Bronchial smooth muscle cell (primary cell): ENCODE measurements around the gene ATP10B. TPM values are rescaled to one million over a fixed set of nuclear protein-coding genes. Genes with fewer than 3 reads are reported as not detected.

Source experiments
- total RNA-seq: library from RNA; depleted of rRNA; stranded (reverse); fragments of >200 nt; gene quantifications from 2 replicates; pipeline ENCODE4 v1.2.1, GENCODE V29; 2014

ATP10B gene
- not detected in 2 replicates for total RNA-seq

DNA sequence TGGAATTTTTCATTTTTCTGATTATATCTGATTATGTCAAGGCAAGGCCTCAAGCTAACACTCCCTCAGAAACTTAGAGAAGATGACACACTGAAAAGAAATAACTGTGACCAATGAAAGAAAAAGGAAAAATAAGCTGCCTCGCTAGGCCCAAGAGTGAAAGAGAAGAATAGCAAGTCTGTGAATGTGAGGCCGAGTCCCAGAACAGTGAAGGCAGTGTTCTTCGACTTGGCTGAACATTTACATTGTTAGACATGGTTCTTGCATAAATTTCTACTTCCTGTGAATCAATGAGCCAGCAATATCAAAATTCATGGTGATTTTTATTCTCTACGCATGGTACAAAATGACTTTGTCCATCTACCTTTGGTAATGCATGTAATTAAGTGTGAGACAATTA is at the start of gene ATP10B:
TSS of gene ATP10B (minus strand) at position 163 of the 400 bp plus-strand sequence. CDS start 164,137 bp downstream, outside the sequence.

